ENCODE data around the gene NTF3.

NTF3 gene

DNA sequence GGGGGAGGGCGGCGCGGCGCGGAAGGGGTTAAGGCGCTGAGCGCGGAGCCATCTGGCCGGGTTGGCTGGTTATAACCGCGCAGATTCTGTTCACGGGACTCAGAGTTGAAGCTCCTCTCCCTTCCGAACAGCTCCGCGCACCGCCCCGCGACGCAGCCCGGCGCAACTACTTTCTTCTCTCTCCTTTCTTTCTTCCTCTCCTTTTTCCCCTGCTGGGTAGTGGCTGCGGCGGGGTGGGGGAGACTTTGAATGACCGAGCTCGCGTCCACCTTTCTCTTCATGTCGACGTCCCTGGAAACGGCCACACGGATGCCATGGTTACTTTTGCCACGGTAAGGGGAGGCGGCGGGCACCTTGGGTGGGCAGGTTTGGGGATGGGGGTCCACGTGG is at the start of gene NTF3:
Gene NTF3, plus strand, starts transcription at position 98 of the 390 bp plus-strand sequence. Its CDS starts 217 bp downstream, at position 315.
- no peak for DNase-seq

DNA sequence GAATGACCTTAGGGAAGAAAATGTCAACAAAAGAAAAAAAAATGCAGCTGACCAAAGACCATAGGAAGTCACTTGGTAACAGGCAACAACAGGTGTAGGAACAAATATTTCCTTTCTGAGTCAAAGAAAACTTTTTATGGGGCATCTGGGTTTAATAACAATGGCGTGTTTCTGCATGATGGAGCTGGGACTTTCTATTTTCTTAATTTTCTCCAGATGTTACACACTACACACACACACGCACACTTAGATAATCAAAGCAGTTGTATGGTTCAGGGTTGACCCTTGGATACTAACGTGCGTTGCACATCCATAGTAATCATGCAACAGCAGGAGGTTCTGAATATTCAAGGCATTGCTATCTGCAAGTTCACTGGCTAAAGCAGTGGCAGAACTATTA is 47.9 kb upstream of the NTF3 start:
- no peak for DNase-seq

DNA sequence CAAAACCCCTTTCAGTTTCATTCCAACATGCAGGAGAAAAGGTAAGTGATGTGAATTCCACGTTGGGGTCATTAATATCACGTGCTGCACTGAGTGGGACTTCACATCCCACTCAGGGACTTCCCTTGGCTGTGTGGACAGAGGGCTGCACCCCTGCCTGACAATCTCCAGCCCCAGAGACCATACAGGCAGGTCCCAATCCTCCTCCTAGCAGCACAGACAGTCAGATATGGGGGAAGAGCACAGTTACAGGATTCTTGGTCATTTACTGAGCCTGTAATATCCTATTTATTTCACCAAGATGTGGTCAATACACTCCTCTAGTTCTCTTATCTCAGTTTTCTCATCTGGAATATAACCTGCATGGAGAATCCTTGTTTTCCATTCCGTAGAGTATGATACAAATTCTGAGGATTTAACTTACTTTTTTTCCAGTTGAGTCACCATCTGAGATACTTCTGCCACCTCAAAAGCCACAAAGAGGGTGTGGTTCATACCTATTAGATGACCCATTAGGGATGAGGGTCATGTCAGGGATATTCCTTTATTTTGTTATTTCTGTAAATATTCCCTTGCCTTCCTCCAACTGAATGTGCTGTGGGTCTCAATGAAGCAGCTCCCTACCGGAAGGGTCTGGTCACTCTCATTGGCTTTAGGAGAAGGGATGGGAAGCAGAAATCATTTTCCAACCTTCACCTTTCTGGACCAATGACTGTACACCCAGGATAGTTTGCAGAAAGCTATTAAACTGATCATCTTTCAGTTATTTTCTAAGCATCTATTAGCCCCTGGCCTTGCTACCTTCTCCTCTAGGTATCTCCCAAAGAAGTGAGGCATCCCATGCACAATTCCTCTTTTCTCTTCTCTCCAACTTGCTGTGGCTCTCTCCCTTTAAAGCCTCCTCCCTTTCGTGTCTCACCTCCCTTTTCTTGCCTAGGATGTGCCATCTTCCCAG is 43.0 kb upstream of the NTF3 start:
- DNase-seq, result no peak

DNA sequence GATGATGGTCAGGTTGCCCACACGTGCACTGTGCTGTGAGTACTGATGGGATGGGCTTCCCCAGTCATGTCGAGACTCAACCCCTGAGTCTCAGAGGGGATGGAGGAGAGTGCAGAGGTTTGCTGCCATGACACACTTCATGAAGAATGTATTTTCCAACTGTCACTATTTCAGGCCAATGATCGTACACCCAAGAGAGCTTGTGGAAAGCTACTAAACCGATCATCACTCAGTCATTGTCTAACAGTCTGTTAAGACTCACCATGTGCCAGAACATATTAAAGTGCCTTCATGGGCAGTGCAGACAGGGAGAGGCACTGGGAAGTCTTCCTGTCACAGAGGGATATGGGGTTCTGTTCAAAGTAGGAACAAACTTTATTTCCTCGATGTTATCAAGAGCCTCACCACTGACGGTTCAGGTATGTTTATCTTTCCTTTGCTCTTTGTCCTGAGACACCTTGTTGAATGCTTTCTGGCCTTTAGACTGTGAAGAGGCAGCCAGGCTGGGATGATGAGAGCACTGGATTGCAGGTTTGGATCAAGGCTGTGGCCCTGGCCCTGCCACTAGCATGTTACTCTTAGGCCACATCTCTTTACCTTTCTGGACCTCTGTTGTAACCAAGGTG is 41.6 kb upstream of the NTF3 start:
- no peak for DNase-seq

DNA sequence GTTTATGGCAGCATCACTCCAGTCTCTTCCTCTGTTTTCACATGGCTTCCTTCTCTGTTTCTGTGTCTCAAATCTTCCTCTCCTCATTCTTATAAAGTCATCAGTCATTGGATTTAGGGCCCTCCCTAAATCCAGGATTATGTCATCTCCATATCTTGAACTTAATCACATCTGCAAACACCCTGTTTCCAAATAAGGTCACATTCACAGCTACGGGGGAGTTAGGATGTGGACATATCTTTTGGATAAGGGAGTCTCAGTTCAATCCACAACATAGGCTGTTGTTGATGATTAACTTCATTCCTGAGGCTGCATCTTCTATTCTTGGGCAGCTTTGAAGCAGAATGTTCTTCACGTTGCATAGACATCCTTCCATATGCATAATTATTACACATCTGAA is 40.3 kb upstream of the NTF3 start:
- DNase-seq, result no peak

DNA sequence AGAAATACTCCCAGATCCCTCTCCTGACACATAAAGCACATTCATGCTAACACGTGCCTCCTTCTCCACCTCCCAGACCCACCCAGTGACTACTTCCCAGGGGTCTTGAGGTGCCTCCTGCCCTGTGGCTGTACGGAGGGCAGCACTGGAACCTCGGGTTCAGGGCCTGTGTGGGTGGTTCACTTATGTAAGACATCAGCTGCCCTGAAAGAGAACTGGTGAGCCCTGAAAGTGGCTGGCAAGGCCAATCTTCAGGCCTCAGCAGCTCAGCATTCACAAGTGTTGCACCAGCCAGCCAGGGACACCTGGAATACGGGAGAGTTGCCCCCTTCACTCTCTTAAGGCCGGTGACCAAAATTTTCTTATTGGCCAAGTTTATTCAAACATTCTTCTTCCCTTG is 38.9 kb upstream of the NTF3 start:
- DNase-seq, result no peak

DNA sequence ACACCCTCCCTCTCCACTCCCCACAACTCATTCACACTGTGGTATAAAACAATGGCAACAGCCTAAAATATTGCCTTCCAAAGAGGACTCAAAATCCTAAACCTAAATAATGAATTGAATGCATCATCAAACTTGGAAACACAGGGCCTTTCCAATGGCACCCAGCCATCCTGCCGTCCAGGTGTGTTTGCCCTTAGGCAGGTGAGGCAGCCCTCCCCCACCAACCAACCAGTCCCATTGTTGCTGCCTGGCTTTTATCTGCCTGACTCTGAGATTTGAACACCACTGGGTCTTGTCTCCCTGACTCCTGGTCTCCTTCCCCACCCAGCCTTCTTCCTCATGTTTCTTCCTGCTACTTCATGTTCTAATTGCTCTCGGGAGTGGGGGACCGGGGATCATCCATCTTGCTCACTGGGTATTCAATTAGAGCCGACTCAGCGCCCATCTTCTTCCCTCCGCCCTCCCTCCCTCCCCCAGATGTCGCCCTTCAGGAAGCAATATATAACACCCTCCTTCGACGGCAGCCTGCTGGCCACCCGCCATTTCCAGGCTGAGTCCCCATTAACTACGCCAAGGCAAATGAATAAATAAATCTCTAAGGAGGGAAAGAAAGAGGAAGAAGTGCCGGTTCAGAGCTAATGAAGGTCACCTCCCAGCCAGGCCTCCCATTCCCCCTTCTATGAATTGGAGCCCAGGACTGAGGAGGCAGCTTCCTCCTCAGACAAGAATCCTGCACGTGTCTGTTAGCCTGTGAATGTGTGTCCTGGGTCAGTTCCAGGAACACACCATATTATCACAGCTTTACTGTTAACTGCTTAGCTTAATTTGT is 36.3 kb upstream of the NTF3 start:
- DNase-seq, result no peak

DNA sequence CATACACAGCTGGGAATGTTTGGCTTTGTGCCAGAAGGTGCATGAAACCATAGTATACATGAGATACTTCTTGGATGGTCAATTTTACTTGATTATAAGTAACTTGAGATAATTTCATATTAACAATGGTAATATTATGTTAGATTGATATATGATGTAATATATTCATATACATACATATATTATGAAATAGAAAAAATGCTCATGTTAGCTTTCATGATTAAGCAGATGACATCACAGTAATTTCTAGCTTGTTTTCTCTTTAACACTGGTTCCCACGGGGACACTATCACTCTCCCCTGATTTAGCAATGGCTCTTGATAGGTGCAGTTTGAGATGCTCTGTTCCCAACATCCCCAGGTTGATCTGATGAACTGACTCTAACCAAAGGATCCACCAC is 35.4 kb upstream of the NTF3 start:
- no peak for DNase-seq

DNA sequence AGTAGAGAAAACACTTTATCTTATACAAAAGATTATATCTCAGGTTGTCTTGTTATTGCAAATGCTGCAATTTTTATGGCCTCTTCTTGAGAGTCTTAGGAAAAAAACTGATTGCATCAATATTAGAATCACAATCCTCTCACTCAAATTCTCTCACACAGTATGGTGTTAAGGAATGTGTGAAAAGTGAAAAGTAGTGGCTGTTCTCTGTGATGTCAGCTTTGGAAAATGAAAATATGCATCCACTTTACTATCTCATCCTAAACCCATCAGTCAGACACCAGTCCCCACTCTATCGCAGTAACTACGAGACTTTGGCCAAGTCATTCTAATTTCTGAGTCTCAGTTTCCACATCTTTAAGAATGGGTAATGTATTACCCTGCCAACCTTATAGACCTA is 32.6 kb upstream of the NTF3 start:
- no peak for DNase-seq

DNA sequence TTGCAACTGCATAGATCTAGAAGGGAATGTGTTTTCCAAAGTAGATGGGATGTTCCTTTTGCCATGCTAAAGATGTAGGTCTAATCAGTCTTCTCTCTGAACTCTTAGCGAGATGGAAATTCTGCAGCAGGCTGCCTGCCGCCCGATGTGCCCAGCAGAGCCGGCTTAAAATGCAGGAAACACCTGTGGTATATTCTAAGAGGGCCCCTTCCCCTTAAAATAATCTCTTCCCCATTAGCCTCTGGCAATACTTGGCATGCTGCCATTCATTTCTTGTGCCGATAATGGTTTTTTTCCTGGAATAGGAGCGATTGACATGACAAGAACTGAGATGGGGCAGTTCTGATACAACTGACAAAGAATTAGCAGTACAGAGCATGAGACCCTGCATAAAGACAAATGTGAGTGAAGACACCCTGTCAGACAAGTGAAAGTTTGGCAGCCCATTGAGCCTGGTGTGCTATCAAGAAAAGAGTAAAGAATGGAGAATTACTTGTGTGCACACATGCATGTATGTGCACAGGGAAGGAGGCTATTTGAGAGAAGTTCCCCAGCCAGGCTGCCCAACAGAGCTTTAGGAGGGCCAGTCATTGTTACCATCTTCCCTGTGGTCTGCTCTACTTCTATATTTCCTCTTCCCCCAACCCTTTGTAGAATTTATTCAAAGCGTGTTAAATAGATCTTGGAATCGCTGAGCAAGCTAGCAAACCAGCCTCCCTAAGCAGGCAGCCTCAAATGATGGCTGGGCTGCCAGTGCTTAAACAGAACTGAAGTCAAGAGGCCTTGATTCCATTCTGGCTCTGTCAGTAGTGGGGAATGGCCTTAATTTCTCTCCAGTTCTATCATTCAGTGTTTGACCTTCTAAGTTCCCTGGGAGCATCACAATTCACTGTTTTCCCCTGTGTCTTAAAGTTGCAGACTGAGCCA is 29.6 kb upstream of the NTF3 start:
- DNase-seq, result no peak

DNA sequence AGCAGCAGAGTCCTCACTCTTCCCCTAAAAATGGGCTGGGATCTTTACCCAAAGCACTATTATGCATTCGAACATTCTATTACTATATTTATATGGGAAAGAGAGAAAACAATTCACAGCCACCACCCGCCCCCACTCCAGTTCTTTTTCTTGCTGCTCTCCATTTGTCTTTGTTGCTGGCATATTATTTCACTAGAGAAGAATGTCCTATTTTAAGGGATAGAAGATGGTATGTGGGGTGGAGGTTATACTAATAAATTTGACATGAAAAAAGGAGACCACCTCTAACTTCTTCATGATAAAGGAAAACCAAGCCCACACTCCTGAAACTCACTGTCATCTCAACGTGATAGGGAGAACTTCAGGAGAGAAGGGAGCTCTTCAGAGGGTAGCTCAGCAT is 28.5 kb upstream of the NTF3 start:
- no peak for DNase-seq

DNA sequence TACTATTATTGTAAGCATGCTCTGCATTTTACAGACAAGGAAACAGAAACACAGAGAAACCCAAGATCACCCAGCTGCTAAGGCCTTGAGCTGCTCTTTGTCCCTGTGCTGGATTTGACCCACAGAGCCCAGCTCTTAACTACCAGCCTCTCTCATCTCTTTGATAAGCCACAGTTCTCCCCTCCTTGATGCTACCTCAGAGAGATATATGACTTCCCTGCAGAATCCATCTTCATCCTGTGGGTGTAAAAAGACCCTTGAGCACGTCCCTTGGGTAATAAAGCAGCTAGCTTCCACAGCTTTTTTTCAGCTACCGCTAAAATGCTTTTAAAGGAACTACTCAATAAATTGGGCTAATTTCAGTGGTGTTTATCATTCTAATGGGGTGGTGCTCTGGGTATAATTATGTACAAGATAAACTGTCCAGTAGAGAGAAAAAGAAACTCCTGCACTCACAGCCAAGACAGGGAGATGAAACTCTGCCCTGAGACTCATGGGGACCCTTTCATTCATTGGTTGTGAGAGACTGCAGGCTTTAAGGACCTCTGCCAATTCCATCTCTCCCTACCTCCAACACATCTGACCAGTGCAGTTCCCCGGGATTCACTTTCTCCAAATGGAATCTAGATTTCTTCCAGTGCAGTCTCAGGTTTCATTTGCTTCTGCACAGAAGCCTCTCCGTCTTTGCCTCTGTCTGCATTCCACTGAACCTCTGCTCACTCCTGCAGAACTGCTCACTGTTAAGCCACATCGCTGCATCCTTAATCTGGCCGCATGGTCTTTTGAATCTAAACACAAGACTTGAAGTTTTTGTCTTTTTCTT is 24.7 kb upstream of the NTF3 start:
- no peak for DNase-seq

DNA sequence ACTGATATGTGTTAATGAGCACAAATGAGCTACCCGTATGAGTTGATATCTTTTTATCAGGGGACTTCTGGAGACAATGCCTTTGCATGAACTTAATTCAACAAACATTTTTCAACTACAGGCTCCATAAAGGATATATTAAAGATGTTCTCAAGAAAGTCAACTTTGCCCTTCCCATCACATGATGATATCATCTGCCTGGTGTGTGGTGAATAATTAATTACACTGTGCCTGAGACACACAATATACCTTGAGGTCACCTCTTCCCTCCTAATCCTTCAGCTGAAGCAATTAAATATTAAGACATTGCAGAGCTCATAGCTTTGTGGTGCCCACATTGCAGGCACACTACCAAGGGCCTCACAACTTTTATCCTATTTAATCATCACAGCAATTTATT is 22.3 kb upstream of the NTF3 start:
- no peak for DNase-seq

DNA sequence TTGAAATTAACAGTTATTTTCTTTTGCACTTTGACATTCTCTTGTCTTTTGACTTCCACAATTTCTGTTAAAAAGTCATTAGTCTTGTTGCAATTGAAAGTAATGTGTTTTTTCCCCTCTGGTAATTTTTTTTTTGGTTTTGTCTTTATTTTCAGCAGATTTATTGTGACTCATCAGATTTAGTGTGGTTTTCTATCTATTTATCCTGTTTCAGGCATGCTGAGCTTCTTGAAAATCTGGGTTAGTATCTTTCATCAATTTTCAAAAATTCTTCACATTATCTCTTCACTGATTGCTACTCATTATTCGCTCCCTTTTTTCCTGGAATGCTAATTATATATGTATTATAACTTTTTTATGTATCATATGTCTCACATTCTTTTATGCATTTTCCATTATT is 15.3 kb upstream of the NTF3 start:
- no peak for DNase-seq

DNA sequence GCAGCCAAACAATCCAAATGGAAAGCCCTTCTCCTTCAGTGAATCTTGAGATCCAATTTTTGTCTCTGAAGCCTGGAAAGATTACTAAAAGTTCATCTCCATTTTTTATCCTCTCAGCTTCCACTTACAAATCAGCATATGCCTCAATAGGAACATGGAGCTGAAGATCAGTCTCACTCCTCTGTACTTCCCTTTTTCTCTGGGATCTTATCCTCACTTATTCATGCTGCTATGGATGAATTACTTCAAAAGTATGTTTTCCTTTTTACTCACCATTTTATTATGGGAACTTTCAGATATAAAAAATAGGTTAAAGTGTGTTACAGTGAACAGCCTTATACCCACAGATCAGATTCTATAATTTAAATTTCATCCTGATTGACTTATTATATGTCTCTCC is 14.4 kb upstream of the NTF3 start:
- no peak for DNase-seq

DNA sequence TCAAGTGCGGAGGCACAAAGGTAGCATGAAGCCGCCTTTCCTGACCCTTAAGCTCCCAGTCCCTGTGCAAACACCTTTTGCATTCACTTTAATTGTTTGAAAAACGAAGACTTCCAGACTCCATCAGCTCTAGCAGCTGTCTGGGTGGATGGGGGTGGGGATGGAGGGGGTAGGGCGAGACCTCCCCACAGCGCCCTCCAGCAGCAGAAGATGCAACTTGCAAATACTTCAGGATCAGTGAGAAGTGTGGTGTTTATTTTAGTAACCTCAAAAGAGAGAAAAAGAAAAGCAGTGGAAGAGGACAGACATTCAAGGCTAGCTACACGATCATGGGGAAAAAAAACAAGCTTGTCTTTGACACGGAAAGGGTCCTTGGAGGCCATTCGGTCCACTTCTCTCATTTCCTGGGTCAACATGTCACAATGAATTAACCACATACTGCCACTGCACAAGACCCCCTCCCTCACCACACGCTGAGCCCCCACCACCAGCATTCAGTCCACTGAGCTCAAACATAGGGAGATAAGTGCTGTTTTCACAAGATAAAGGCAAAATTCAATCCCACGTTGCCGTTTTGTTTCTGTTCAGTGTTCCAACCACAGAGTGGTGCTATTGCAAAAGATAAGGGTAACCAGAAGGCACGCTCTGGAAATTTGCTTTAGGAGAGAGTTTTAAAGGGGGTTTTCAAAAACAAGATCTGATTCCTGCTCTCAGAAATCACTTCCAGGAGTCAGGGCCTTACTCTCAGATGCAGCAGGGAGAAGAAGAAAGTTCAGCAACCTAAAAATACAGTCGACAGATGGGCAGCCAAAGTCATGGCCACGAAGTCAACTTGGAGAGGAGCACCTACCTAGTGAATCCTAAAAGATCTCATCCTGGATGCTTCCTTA is 3.3 kb upstream of the NTF3 start:
- no peak for DNase-seq

DNA sequence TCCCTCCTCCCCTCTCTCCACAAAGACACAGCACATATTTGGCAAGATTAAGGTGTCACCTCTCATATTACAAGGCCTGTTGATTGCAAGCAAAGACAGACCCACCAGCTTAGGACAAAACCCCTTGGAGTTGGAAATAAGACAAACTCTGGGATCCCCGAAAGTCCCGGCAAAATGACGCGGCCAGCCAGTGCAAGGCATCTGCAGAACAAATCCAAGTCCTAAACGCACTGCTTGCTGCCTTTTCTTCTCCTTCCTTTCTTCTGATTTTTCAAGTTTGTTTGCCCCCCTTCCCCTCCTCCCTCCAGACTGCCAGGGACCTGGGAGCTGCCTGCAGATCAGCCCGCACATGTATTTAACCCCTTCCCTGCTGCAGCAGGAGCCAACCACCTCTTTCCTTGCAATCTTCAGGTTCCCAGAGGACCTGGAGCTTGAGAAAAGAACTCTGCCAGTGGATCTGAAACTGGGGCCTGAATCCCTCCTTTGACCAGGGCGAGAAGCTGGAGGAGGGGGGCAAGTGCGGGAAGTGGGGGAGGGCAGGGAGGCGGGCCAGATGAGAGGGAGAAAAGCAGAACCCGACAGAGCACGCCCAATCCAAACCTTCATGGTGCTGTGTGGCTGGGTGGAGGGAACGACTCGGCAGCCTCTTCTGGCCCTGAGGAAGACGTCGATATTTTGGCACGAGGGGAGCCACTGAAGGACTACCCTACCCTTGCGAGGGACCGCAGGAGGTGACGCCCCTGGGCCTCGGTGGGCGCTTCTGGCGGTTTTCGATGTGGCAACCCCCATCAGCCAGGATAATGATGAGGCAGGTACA is 2.0 kb upstream of the NTF3 start:
- DNase-seq, result no peak

DNA sequence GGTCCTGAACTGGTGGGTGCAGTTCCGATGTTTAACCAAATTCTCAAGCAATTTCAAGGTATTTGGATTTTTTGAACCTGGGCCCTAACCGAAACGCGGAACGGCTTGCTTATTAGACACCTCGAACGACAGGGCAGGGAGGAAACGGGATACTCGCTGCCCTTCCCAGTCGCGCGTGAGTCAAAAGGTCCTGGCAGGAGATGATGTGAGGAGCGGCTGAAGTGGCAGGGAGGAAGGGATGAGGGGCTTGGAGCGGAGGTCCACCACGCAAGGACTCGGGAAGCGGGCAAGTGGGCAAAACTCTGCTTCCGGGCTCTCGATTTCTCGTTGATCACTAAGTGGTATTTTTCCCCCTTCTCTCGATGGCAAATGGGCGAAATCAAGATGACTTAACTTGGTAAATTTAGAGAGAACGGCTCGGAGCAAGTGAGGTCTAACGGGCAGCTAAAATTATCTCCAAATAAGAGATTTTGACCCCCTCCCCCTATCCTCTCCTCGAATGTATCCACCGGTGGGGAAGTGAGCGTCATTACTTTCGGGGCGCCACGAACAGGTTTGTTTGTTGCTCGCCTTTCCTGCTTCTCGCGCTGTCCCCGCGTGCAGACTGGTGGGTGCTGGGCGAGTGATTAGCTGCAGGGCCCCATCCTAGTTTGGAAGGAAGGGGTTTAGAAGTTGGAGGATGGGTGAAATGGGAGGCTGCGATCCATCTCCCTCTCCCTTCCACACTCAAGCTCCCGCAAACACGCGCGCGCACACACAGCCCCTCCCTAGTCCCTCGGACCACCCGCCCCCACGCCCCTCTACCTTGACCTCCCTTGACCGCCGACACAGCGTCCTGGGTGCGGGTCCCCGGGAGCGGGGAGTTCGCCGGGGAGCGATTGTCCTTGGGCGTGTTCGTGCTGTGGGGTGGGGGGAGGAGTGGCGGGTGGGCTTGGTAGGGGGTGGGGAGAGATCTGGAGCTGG is 986 bp upstream of the NTF3 start:
- DNase-seq, result no peak

Data from activated T-cell treated with anti-CD3 and anti-CD28 coated beads, Interleukin-2, amount 50 U/mL, for 1 hour (primary cell).